GM12874 (cell line): ENCODE results near the gene TTLL5.

Experiments used
- TF ChIP-seq, protein P1 (sequence below): IDR thresholded peaks from 2 replicates; pipeline ENCODE4 v1.5.1; 2011; ENCODE audit warnings: low read depth, mild to moderate bottlenecking, control low read depth, low read length, moderate library complexity; ENCODE audit not compliant: insufficient read depth

TTLL5 gene

DNA sequence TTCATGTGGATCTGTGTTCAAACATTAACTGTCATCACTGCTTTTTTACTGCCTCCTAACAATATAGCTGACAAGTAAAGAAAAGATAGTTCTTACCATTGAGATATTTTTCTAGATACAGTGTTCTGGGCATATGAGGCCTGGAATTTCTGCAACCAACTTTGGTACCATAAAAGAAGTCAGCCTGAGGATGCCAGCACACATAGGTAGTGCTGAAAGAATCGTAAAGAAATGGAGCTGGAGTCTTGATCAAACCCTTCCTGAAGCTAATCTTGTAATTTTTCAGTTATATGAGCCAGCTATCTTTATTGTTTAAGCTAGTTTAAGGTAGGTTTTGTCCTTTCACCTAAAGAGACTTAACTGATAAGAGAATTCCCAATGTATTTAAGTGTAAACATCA, 11.7 kb upstream of the TTLL5 start:
- TF ChIP-seq, protein P1, sequence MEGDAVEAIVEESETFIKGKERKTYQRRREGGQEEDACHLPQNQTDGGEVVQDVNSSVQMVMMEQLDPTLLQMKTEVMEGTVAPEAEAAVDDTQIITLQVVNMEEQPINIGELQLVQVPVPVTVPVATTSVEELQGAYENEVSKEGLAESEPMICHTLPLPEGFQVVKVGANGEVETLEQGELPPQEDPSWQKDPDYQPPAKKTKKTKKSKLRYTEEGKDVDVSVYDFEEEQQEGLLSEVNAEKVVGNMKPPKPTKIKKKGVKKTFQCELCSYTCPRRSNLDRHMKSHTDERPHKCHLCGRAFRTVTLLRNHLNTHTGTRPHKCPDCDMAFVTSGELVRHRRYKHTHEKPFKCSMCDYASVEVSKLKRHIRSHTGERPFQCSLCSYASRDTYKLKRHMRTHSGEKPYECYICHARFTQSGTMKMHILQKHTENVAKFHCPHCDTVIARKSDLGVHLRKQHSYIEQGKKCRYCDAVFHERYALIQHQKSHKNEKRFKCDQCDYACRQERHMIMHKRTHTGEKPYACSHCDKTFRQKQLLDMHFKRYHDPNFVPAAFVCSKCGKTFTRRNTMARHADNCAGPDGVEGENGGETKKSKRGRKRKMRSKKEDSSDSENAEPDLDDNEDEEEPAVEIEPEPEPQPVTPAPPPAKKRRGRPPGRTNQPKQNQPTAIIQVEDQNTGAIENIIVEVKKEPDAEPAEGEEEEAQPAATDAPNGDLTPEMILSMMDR, result no peak

GRCh38 chr14:75649773-75650172, 11.3 kb upstream of the TTLL5 start:
- TF ChIP-seq, protein P1, result no peak

- TF ChIP-seq, protein P1, result no peak
Observed at GRCh38 chr14:75650253-75651058, 10.6 kb upstream of the TTLL5 start.

GRCh38 chr14:75653563-75653962, 7.5 kb upstream of the TTLL5 start:
- TF ChIP-seq, protein P1, result no peak

DNA sequence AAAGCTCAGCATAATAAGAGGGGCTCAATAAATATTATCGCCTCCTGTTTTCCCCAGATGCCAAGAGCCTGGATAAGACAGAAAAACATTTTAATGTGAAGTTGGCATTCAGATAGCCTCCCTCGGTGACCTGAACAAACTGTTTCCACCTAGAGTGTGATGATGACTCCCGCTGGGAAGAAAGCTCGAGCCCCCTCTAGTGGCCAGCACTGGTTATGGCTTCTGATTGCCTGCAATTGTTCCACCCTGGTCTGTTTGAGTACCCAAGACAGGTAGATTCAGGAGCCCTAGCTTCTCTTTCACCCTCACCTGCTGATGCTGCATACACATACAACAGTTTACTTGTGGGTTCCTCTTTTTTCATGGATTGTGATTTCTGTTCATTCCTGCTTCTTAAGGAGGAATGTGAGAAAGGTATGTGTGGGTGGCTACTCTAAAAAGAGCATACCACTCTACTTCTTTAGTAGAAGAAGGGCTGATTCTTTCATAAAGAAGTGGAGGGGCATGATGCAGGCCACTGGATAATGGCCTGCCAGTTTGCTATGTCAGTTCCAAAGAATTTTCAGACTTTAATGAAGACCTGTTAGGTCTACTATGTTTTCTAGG, 6.8 kb upstream of the TTLL5 start:
- TF ChIP-seq, protein P1, result peak; percentile 94

GRCh38 chr14:75655235-75655634, 5.8 kb upstream of the TTLL5 start:
- TF ChIP-seq, protein P1, result no peak

- TF ChIP-seq, protein P1, result no peak
Observed at GRCh38 chr14:75657331-75657730, 3.7 kb upstream of the TTLL5 start.
